ENCODE results near the gene ZNF638.
"Not testable (repeated sequence)": the region's sequence is repeated elsewhere in the genome, so short reads cannot be mapped to it uniquely, and the experiment has no call there.

The ZNF638 gene

GRCh38 chr2:71331581-71332434, at the start of gene ZNF638:
Gene ZNF638 (plus strand): TSS chr2:71331782. CDS start chr2:71348955, 17,173 bp downstream.
- DNase-seq = peak; percentile 91

- DNase-seq = no peak
These were observed 49.6 kb upstream of the ZNF638 start for GRCh38 chr2:71281950-71282349.

GRCh38 chr2:71282493-71282892, 49.1 kb upstream of the ZNF638 start:
- DNase-seq = no peak

- no peak for DNase-seq
These were observed 48.5 kb upstream of the ZNF638 start for GRCh38 chr2:71283131-71283530.

- DNase-seq = no peak
These were observed 45.9 kb upstream of the ZNF638 start for GRCh38 chr2:71285706-71286105.

- no peak for DNase-seq
These were observed 40.2 kb upstream of the ZNF638 start for GRCh38 chr2:71291398-71291797.

- DNase-seq = no peak
These were observed 39.4 kb upstream of the ZNF638 start for GRCh38 chr2:71292159-71292558.

GRCh38 chr2:71298914-71299313, 32.7 kb upstream of the ZNF638 start:
- DNase-seq = no peak

GRCh38 chr2:71299507-71299906, 32.1 kb upstream of the ZNF638 start:
- no peak for DNase-seq

- DNase-seq = no peak
These were observed 27.7 kb upstream of the ZNF638 start for GRCh38 chr2:71303849-71304248.

GRCh38 chr2:71306762-71307161, 24.8 kb upstream of the ZNF638 start:
- DNase-seq = no peak

GRCh38 chr2:71313016-71313766, 18.4 kb upstream of the ZNF638 start:
- no peak for DNase-seq

GRCh38 chr2:71317060-71317459, 14.5 kb upstream of the ZNF638 start:
- no peak for DNase-seq

GRCh38 chr2:71317900-71318299, 13.7 kb upstream of the ZNF638 start:
- DNase-seq = not testable (repeated sequence)

GRCh38 chr2:71323386-71323785, 8.2 kb upstream of the ZNF638 start:
- no peak for DNase-seq

GRCh38 chr2:71326968-71327367, 4.6 kb upstream of the ZNF638 start:
- DNase-seq = no peak

- no peak for DNase-seq
These were observed 3.7 kb upstream of the ZNF638 start for GRCh38 chr2:71327916-71328315.

GRCh38 chr2:71330155-71330554, 1.4 kb upstream of the ZNF638 start:
- no peak for DNase-seq

GRCh38 chr2:71330585-71331330, 824 bp upstream of the ZNF638 start:
- DNase-seq = no peak

GRCh38 chr2:71331331-71331580, 326 bp upstream of the ZNF638 start:
- not testable (repeated sequence) for DNase-seq

GRCh38 chr2:71332435-71332796, 834 bp downstream of the ZNF638 start:
- no peak for DNase-seq

- DNase-seq = no peak
These were observed 2.0 kb downstream of the ZNF638 start for GRCh38 chr2:71333619-71334018.

GRCh38 chr2:71336384-71336783, 4.8 kb downstream of the ZNF638 start:
- no peak for DNase-seq

GRCh38 chr2:71336802-71337201, 5.2 kb downstream of the ZNF638 start:
- DNase-seq = no peak

All from KG1 (cell line).